PC-3 (cell line): ENCODE data around the gene STAG1. TPM values are rescaled to one million over a fixed set of nuclear protein-coding genes. Genes with fewer than 3 reads are reported as not detected.

Experiments
- ATAC-seq: fragments of 200-7000 bp; cut with Tn5 transposase; 2 replicates; pipeline ENCODE4 v1.9.1; 2020; ENCODE audit warnings: mild to moderate bottlenecking, moderate library complexity
- BruUV-seq: library from RNA; stranded (reverse); fragments of 400-500 nt; replicated peaks from 2 replicates; lab custom pipeline; 2021; lab: Mats Ljungman, UMichigan
- CTCF ChIA-PET: fragments of 300-600 bp; sonication (Branson Sonifier 250); formaldehyde crosslinking; loops from one replicate; lab custom pipeline; 2022; ENCODE audit warnings: antibody characterized with exemption; lab: Charles Lee
- POLR2A ChIA-PET: fragments of 300-600 bp; sonication (Branson Sonifier 250); formaldehyde crosslinking; loops from one replicate; lab custom pipeline; 2022; ENCODE audit warnings: antibody characterized with exemption; ENCODE audit not compliant: unreplicated experiment; lab: Charles Lee
- DNase-seq: peaks from one replicate; pipeline ENCODE4 v3.0.0-alpha.2; 2015
- H2AFZ ChIP-seq: fragments of 300-600 bp; sonication (generic); 2 replicates; pipeline ENCODE4 v1.6.0; 2016; ENCODE audit warnings: antibody characterized with exemption, low read length
- H3F3A ChIP-seq: fragments of 300-600 bp; sonication (generic); one replicate; pipeline ENCODE4 v1.6.0; 2017; ENCODE audit warnings: antibody characterized with exemption, low read length, control low read depth, mild to moderate bottlenecking; ENCODE audit not compliant: unreplicated experiment
- H3K27ac ChIP-seq: fragments of 300-600 bp; sonication (generic); 2 replicates; pipeline ENCODE4 v1.5.1; 2016; ENCODE audit warnings: mild to moderate bottlenecking, low read length
- H3K27me3 ChIP-seq: fragments of 300-600 bp; sonication (generic); 2 replicates; pipeline ENCODE4 v1.6.1; 2016; ENCODE audit warnings: low read length, mixed read lengths
- H3K36me3 ChIP-seq: fragments of 300-600 bp; sonication (generic); 2 replicates; pipeline ENCODE4 v1.6.1; 2016; ENCODE audit warnings: low read depth, mixed run types, low read length, mixed read lengths
- H3K4me1 ChIP-seq: fragments of 300-600 bp; sonication (generic); 2 replicates; pipeline ENCODE4 v1.5.1; 2016; ENCODE audit warnings: low read length; ENCODE audit not compliant: insufficient read depth
- H3K4me2 ChIP-seq: fragments of 300-600 bp; sonication (generic); 2 replicates; pipeline ENCODE4 v1.6.0; 2016; ENCODE audit warnings: low read length
- H3K4me3 ChIP-seq: fragments of 300-600 bp; sonication (generic); 2 replicates; pipeline ENCODE4 v1.5.1; 2016; ENCODE audit warnings: mild to moderate bottlenecking, low read length, mixed read lengths
- H3K79me2 ChIP-seq: fragments of 300-600 bp; sonication (generic); 2 replicates; pipeline ENCODE4 v1.6.1; 2017; ENCODE audit warnings: low read length, mixed read lengths
- H3K9ac ChIP-seq: fragments of 300-600 bp; sonication (generic); 2 replicates; pipeline ENCODE4 v1.6.0; 2016; ENCODE audit warnings: mild to moderate bottlenecking, low read length
- H3K9me2 ChIP-seq: fragments of 300-600 bp; sonication (generic); replicated peaks from 2 replicates; pipeline ENCODE4 v1.6.1; 2016; ENCODE audit warnings: mixed run types, low read length, mixed read lengths
- H3K9me3 ChIP-seq: fragments of 300-600 bp; sonication (generic); 2 replicates; pipeline ENCODE4 v1.6.1; 2016; ENCODE audit warnings: low read length, mixed read lengths
- H4K20me1 ChIP-seq: fragments of 300-600 bp; sonication (generic); 2 replicates; pipeline ENCODE4 v1.6.1; 2016; ENCODE audit warnings: low read length, mixed read lengths
- CTCF ChIP-seq: fragments of 300-600 bp; sonication (generic); conservative IDR thresholded peaks from 2 replicates; pipeline ENCODE4 v1.5.1; 2017; ENCODE audit warnings: antibody characterized with exemption, low read depth, mild to moderate bottlenecking, low read length
- EZH2 ChIP-seq: fragments of 300-600 bp; sonication (generic); IDR thresholded peaks from one replicate; pipeline ENCODE4 v1.6.1; 2017; ENCODE audit warnings: antibody characterized with exemption, mild to moderate bottlenecking, low read length; ENCODE audit not compliant: unreplicated experiment
- EZH2phosphoT487 ChIP-seq: fragments of 300-600 bp; sonication (generic); IDR thresholded peaks from 2 replicates; pipeline ENCODE4 v1.6.1; 2018; ENCODE audit warnings: mild to moderate bottlenecking, antibody characterized with exemption, low read length, borderline replicate concordance
- intact Hi-C: fragments of 100-400 bp; cut with micrococcal nuclease; formaldehyde crosslinking; loops from 2 replicates; pipeline ENCODE4 v1.9.0; 2023
- total RNA-seq: library from RNA; depleted of rRNA; stranded (reverse); fragments of >200 nt; gene quantifications from 2 replicates; pipeline ENCODE4 v1.2.3, GENCODE V29; 2014

STAG1 gene
- total RNA-seq, 1 experiment from 2014 or later = 14.6 TPM

DNA sequence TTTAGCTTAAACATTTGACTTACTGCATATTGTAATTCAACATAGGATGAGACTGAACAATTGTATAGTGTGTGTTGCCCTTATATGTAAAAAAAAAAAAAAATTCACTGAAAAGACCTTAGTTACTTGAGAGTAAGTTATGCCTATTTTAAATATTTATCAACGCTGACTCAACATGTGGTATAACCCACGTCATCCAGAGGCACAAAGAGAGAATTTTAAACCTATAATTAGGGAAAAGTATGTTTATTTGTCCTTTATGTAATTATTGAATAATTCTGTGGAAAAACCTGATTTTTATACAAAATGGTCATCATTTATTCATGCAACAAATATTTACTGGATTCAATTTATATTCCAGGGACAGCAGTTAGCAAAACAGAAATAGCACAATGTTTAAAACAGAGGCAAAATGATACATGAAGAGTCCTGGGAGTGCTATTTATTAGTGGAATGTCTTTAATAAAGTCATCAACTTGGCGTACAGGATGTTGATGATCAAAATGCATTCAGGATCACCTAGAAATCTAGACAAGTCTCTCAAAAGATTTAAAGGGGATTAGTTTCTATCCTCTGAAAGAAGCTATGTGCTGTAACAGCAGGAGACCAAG lies 278.4 kb downstream of the STAG1 start:
- Histone ChIP-seq H3K9me2 (no peaks in the 10 kb centered on the region), H3K9ac (peak overlapping the region; percentile 55), H2AFZ (no peak overlapping the region), H3K27me3 (no peaks in the 10 kb centered on the region), H3F3A (no peaks in the 10 kb centered on the region), H3K79me2 (no peaks in the 10 kb centered on the region), H3K36me3 (peaks cover 10% of the 10 kb centered on the region; the same call in 1 of the 2 replicates), H4K20me1 (no peaks in the 10 kb centered on the region), H3K9me3 (no peaks in the 10 kb centered on the region), H3K4me1 (peaks cover 25% of the 10 kb centered on the region), H3K4me2 (peak overlapping the region; percentile 23), H3K27ac (peak overlapping the region; percentile 87), H3K4me3 (no peak overlapping the region; the same call in 1 of the 2 replicates)
- intact Hi-C loops = loop anchor here (10.0 kb wide), 1 partner anchor 79 kb away; no protein-coding TSS in a partner anchor
- no TSS peak for BruUV-seq
- CTCF ChIA-PET = no interaction called here
- peak; percentile 68 for DNase-seq
- POLR2A ChIA-PET = no interaction called here
- TF ChIP-seq EZH2phosphoT487 (no peak), CTCF (no peak), EZH2 (no peak)
- ATAC-seq = peak; percentile 85

DNA sequence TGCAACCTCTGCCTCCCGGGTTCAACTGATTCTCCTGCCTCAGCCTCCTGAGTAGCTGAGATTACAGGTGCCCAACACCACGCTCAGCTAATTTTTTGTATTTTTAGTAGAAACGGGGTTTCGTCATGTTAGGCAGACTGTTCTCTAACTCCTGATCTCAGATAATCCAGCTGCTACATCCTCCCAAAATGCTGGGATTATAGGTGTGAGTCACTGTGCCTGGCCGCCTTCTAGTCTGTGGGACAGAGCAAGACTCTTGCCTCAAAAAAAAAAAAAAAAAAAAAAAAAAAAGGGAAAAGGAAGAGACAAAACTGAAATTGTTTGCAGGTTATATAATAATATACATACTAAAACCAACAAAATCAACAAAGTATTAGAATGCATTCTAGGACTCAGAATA lies 286.9 kb downstream of the STAG1 start:
- TF ChIP-seq EZH2 = no peak
- TF ChIP-seq CTCF = no peak
- TF ChIP-seq EZH2phosphoT487 = no peak
- H3K27ac ChIP-seq = peak overlapping the region; percentile 55; the same call in 1 of the 2 replicates
- POLR2A ChIA-PET = no interaction called here

GRCh38 chr3:136464502-136464901 lies 287.7 kb downstream of the STAG1 start:
- intact Hi-C loops = no loop called here
- H3F3A ChIP-seq = peaks cover 4% of the 10 kb centered on the region
- ATAC-seq (peak; percentile 99), DNase-seq (peak; percentile 60)
- no TSS peak for BruUV-seq
- H3K4me2 ChIP-seq = 0 out of 2 replicates have a peak overlapping the region, but pooled peaks have one; percentile 31
- no peak overlapping the region for H3K4me3 ChIP-seq
- CTCF ChIA-PET = interaction anchor here (1.0 to 1.1 kb wide), 2 partner anchors 72 to 288 kb away, joined by 4 to 5 read pairs; no protein-coding TSS in a partner anchor
- no peaks in the 10 kb centered on the region for H3K9me3 ChIP-seq
- no peak overlapping the region for H3K9ac ChIP-seq
- no peak for TF ChIP-seq EZH2
- TF ChIP-seq EZH2phosphoT487 = no peak
- TF ChIP-seq CTCF = no peak
- H2AFZ ChIP-seq = no peak overlapping the region
- peak overlapping the region; percentile 55 for H3K27ac ChIP-seq
- H3K9me2 ChIP-seq = no peaks in the 10 kb centered on the region
- H4K20me1 ChIP-seq = no peaks in the 10 kb centered on the region
- POLR2A ChIA-PET = no interaction called here
- no peaks in the 10 kb centered on the region for H3K27me3 ChIP-seq
- H3K79me2 ChIP-seq = no peaks in the 10 kb centered on the region
- H3K36me3 ChIP-seq = no peaks in the 10 kb centered on the region
- peaks cover 7% of the 10 kb centered on the region for H3K4me1 ChIP-seq

More for the DNA sequence above, 286.9 kb downstream of the STAG1 start:
- Histone ChIP-seq H3F3A (peaks cover 4% of the 10 kb centered on the region), H3K4me1 (peaks cover 7% of the 10 kb centered on the region), H3K4me3 (no peak overlapping the region), H2AFZ (no peak overlapping the region), H3K36me3 (no peaks in the 10 kb centered on the region), H3K79me2 (no peaks in the 10 kb centered on the region), H3K9ac (no peak overlapping the region), H3K9me2 (no peaks in the 10 kb centered on the region), H3K4me2 (no peak overlapping the region), H3K27me3 (no peaks in the 10 kb centered on the region), H3K9me3 (no peaks in the 10 kb centered on the region), H4K20me1 (no peaks in the 10 kb centered on the region)
- intact Hi-C loops = no loop called here
- CTCF ChIA-PET = interaction anchor here (1.0 kb wide), 1 partner anchor 73 kb away, joined by 5 read pairs; no protein-coding TSS in a partner anchor
- BruUV-seq = no TSS peak
- DNase-seq (peak; percentile 13), ATAC-seq (peak; percentile 58; the same call in 1 of the 2 replicates)
